ENCODE results near the gene TRANK1. TPM values are rescaled to one million over a fixed set of nuclear protein-coding genes. Genes with fewer than 3 reads are reported as not detected.
"Not testable (repeated sequence)": the region's sequence is repeated elsewhere in the genome, so short reads cannot be mapped to it uniquely, and the experiment has no call there.

The TRANK1 gene
- total RNA-seq, 1 donor from 2014 or later: 0.53 TPM

- peak; percentile 79 for FAIRE-seq
- TF ChIP-seq CTCF (IDR thresholded peaks at IDR 0.05; ENCODE audit: insufficient read depth, low read length, severe bottlenecking): no peak
- no peaks in the 10 kb centered on the region for H3K36me3 ChIP-seq (ENCODE audit: control insufficient read depth, insufficient read depth, low read length)
- no peaks in the 10 kb centered on the region for H3K27me3 ChIP-seq (ENCODE audit: control insufficient read depth, insufficient read depth, low read length)
- peak; percentile 95 for DNase-seq (ENCODE audit: low read depth)
- H3K4me3 ChIP-seq (ENCODE audit: low read depth, low read length): no peak overlapping the region
Measured at GRCh38 chr3:36969540-36970432, 24.9 kb upstream of the TRANK1 start.

GRCh38 chr3:36969085-36969484 is 24.2 kb upstream of the TRANK1 start:
- Histone ChIP-seq H3K36me3 (ENCODE audit: control insufficient read depth, insufficient read depth, low read length) (no peaks in the 10 kb centered on the region), H3K27me3 (ENCODE audit: control insufficient read depth, insufficient read depth, low read length) (no peaks in the 10 kb centered on the region), H3K4me3 (ENCODE audit: low read depth, low read length) (no peak overlapping the region)
- FAIRE-seq: no peak
- no peak for DNase-seq (ENCODE audit: low read depth)
- no peak for TF ChIP-seq CTCF (IDR thresholded peaks at IDR 0.05; ENCODE audit: insufficient read depth, low read length, severe bottlenecking)

- Histone ChIP-seq H3K27me3 (ENCODE audit: control insufficient read depth, insufficient read depth, low read length) (no peaks in the 10 kb centered on the region), H3K4me3 (ENCODE audit: low read depth, low read length) (no peak overlapping the region), H3K36me3 (ENCODE audit: control insufficient read depth, insufficient read depth, low read length) (no peaks in the 10 kb centered on the region)
- no peak for TF ChIP-seq CTCF (IDR thresholded peaks at IDR 0.05; ENCODE audit: insufficient read depth, low read length, severe bottlenecking)
- FAIRE-seq: no peak
- peak; percentile 73 for DNase-seq (ENCODE audit: low read depth)
Measured at GRCh38 chr3:36965440-36965839, 20.6 kb upstream of the TRANK1 start.

GRCh38 chr3:36964817-36965216 is 20.0 kb upstream of the TRANK1 start:
- H3K4me3 ChIP-seq (ENCODE audit: low read depth, low read length): no peak overlapping the region
- TF ChIP-seq CTCF (IDR thresholded peaks at IDR 0.05; ENCODE audit: insufficient read depth, low read length, severe bottlenecking): no peak
- no peaks in the 10 kb centered on the region for H3K36me3 ChIP-seq (ENCODE audit: control insufficient read depth, insufficient read depth, low read length)
- no peak for FAIRE-seq
- DNase-seq (ENCODE audit: low read depth): no peak
- H3K27me3 ChIP-seq (ENCODE audit: control insufficient read depth, insufficient read depth, low read length): no peaks in the 10 kb centered on the region

- H3K36me3 ChIP-seq (ENCODE audit: control insufficient read depth, insufficient read depth, low read length): no peaks in the 10 kb centered on the region
- no peak for DNase-seq (ENCODE audit: low read depth)
- H3K27me3 ChIP-seq (ENCODE audit: control insufficient read depth, insufficient read depth, low read length): no peaks in the 10 kb centered on the region
- FAIRE-seq: no peak
- no peak for TF ChIP-seq CTCF (IDR thresholded peaks at IDR 0.05; ENCODE audit: insufficient read depth, low read length, severe bottlenecking)
- no peak overlapping the region for H3K4me3 ChIP-seq (ENCODE audit: low read depth, low read length)
Measured at GRCh38 chr3:36964331-36964730, 19.5 kb upstream of the TRANK1 start.

- H3K27me3 ChIP-seq (ENCODE audit: control insufficient read depth, insufficient read depth, low read length); H3K4me3 ChIP-seq (ENCODE audit: low read depth, low read length); FAIRE-seq; DNase-seq (ENCODE audit: low read depth); H3K36me3 ChIP-seq (ENCODE audit: control insufficient read depth, insufficient read depth, low read length): not testable (repeated sequence)
Measured at GRCh38 chr3:36963008-36963407, 18.2 kb upstream of the TRANK1 start.

Measured in bronchial epithelial cell (primary cell).